ENCODE data around the gene EPOP. TPM values are rescaled to one million over a fixed set of nuclear protein-coding genes. Genes with fewer than 3 reads are reported as not detected.
"Not testable (repeated sequence)": the region's sequence is repeated elsewhere in the genome, so short reads cannot be mapped to it uniquely, and the experiment has no call there.

Gene EPOP
- polyA plus RNA-seq, 2 donors: 1.1 to 1.9 TPM

DNA sequence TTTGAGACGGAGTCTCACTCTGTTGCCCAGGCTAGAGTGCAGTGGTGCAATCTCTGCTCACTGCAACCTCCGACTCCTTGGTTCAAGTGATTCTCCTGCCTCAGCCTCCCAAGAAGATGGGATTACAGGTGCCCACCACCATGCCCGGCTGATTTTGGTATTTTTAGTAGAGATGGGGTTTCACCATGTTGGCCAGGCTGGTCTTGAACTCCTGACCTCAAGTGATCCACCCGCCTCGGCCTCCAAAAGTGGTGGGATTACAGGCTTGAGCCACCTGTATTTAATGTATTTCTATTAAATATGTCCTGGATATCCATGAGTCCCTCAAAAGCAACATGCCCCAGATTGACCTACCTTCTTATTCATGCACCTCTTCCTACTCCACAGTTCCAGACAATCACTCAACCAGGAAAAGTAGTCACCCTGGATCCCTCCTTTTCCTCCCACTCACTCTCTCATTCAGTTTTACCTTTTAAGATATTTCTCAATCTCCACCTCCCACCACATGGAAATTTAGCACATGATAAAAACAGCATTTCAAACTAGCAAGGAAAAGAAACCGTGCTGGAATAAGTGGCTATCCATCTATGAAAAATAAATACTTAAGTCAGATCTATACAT is 48.0 kb downstream of the EPOP start:
- H3K9me3 ChIP-seq (ENCODE audit: control insufficient read depth in 2 of 2, insufficient read depth in 1 of 2, low read depth in 1 of 2, low read length in 1 of 2); H3K27ac ChIP-seq (ENCODE audit: low read depth in 2 of 2, low read length in 1 of 2); H3K27me3 ChIP-seq (ENCODE audit: control insufficient read depth in 1 of 2, insufficient read depth in 2 of 2, low read length in 2 of 2); H3K4me1 ChIP-seq (ENCODE audit: control insufficient read depth in 2 of 2, insufficient read depth in 2 of 2, low read length in 1 of 2); H3K4me3 ChIP-seq (ENCODE audit: low read depth in 1 of 2, low read length in 2 of 2); H3K36me3 ChIP-seq (ENCODE audit: control insufficient read depth in 2 of 2, insufficient read depth in 2 of 2, low read length in 1 of 2): not testable (repeated sequence)
- 84% methylated on average over 6 of the region's 6 CpGs for WGBS, 2 donors

DNA sequence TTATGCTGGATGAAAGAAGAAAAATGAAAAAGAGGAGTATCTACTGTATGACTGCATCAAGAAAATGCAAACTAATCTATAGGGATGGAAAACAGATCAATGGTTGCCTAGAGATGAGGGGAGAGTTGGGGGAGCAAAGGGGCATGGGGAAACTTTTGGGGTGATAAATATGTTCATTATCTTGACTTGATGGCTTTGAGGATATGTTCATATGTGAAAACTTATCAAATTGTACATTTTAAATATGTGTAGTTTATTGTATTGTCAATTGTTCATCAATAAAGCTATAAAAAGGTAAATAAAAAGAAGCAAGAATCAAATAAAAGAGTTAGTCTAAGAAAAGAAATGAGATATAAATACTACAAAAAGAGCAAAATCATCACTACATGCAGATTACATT is 49.3 kb downstream of the EPOP start:
- no peaks in the 10 kb centered on the region for H3K9me3 ChIP-seq (ENCODE audit: control insufficient read depth in 2 of 2, insufficient read depth in 1 of 2, low read depth in 1 of 2, low read length in 1 of 2)
- H3K4me3 ChIP-seq (ENCODE audit: low read depth in 1 of 2, low read length in 2 of 2): no peak overlapping the region
- no peaks in the 10 kb centered on the region for H3K36me3 ChIP-seq (ENCODE audit: control insufficient read depth in 2 of 2, insufficient read depth in 2 of 2, low read length in 1 of 2)
- no peaks in the 10 kb centered on the region for H3K27me3 ChIP-seq (ENCODE audit: control insufficient read depth in 1 of 2, insufficient read depth in 2 of 2, low read length in 2 of 2)
- no peaks in the 10 kb centered on the region for H3K4me1 ChIP-seq (ENCODE audit: control insufficient read depth in 2 of 2, insufficient read depth in 2 of 2, low read length in 1 of 2)
- H3K27ac ChIP-seq (ENCODE audit: low read depth in 2 of 2, low read length in 1 of 2): no peak overlapping the region

DNA sequence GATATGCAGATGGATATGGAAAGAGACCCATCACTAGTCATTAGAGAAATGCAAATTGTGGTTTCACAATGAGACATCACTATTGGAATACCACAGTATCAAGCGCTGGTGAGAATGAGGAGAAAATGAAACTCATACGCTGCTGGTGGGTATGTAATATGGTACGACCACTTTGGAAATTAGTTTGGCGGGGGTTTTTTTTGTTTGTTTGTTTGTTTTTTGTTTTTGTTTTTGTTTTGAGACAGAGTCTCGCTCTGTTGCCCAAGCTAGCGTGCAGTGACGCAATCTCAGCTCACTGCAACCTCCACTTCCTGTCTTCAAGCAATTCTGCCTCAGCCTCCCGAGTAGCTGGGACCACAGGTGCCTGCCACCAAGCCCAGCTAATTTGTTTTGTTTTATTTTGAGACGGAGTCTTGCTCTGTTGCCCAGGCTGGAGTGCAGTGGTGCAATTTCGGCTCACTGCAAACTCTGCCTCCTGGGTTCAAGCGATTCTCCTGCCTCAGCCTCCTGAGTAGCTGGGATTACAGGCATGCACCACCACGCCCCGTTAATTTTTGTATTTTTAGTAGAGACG is 49.9 kb downstream of the EPOP start:
- H3K4me1 ChIP-seq (ENCODE audit: control insufficient read depth in 2 of 2, insufficient read depth in 2 of 2, low read length in 1 of 2); H3K36me3 ChIP-seq (ENCODE audit: control insufficient read depth in 2 of 2, insufficient read depth in 2 of 2, low read length in 1 of 2); H3K27ac ChIP-seq (ENCODE audit: low read depth in 2 of 2, low read length in 1 of 2); H3K9me3 ChIP-seq (ENCODE audit: control insufficient read depth in 2 of 2, insufficient read depth in 1 of 2, low read depth in 1 of 2, low read length in 1 of 2); H3K4me3 ChIP-seq (ENCODE audit: low read depth in 1 of 2, low read length in 2 of 2); H3K27me3 ChIP-seq (ENCODE audit: control insufficient read depth in 1 of 2, insufficient read depth in 2 of 2, low read length in 2 of 2): not testable (repeated sequence)
- WGBS, 2 donors: 77 to 79% methylated on average over 14 of the region's 14 CpGs

Other genes starting within 250 kb of the EPOP start
- gene ARHGAP23, start 246.5 kb downstream of the EPOP start, polyA plus RNA-seq: 10 to 100 TPM; 36.0 to 45.2 TPM
- gene SRCIN1, start 69.0 kb downstream of the EPOP start, polyA plus RNA-seq: 1 to 10 TPM; 2.2 to 2.5 TPM
- 10 to 100 TPM; 20.9 to 66.1 TPM for gene MLLT6, start 30.3 kb upstream of the EPOP start, polyA plus RNA-seq
- gene CISD3, start 55.4 kb upstream of the EPOP start, polyA plus RNA-seq: 10 to 100 TPM; 14.5 to 28.5 TPM
- gene PCGF2, start 73.4 kb upstream of the EPOP start, polyA plus RNA-seq: 10 to 100 TPM in 1 of 2 donors, 1 to 10 TPM in 1; 9.4 to 22.4 TPM
- 100 to 1,000 TPM; 198 to 204 TPM for gene PSMB3, start 77.8 kb upstream of the EPOP start, polyA plus RNA-seq
- gene PIP4K2B, start 124.6 kb upstream of the EPOP start, polyA plus RNA-seq: 10 to 100 TPM in 1 of 2 donors, 1 to 10 TPM in 1; 7.7 to 11.1 TPM
- 10 to 100 TPM; 15.2 to 21.0 TPM for gene CWC25, start 150.4 kb upstream of the EPOP start, polyA plus RNA-seq
- gene RPL23, start 178.8 kb upstream of the EPOP start, polyA plus RNA-seq: 1,000 to 10,000 TPM; 2,779 to 3,117 TPM
- gene LASP1, start 195.1 kb upstream of the EPOP start, polyA plus RNA-seq: 10 to 100 TPM; 26.5 to 33.0 TPM

Data from esophagus (tissue), 2 donors.